Measurements from ENCODE around the gene CD37. TPM values are rescaled to one million over a fixed set of nuclear protein-coding genes. Genes with fewer than 3 reads are reported as not detected.
"Not testable (repeated sequence)": the region's sequence is repeated elsewhere in the genome, so short reads cannot be mapped to it uniquely, and the experiment has no call there.

Gene CD37, protein sequence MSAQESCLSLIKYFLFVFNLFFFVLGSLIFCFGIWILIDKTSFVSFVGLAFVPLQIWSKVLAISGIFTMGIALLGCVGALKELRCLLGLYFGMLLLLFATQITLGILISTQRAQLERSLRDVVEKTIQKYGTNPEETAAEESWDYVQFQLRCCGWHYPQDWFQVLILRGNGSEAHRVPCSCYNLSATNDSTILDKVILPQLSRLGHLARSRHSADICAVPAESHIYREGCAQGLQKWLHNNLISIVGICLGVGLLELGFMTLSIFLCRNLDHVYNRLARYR
- not detected in 2 replicates for total RNA-seq (ENCODE audit: low replicate concordance)
- long read RNA-seq: 0 reads

DNA sequence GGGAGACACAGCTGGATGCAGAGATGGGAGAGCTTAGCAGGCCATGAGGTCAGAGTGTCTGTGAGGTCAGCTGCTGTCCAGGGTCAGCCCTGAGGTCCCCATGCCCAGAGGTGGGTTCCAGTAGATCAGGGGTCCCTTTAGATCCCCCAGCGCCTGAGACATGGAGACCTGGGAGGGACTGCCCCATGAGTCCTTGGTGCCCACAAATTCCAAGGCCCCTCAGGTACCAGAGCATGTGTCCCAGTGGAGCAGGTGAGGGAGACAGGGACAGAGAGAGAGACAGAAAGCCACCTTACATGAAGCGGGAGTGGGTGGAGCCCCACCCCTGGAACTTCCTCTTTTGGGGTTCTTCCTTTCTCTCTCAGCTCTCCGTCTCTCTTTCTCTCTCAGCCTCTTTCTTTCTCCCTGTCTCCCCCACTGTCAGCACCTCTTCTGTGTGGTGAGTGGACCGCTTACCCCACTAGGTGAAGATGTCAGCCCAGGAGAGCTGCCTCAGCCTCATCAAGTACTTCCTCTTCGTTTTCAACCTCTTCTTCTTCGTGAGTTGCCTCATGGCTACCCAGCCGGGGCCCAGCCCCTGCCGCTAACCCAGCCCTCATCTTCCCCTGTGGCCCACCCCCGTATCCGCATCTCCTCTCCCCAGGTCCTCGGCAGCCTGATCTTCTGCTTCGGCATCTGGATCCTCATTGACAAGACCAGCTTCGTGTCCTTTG lies at the start of gene CD37:
Gene CD37 (plus strand): TSS at position 336 of the 713 bp plus-strand sequence. CDS start 135 bp downstream, at position 471.
- TF ChIP-seq, protein P1, sequence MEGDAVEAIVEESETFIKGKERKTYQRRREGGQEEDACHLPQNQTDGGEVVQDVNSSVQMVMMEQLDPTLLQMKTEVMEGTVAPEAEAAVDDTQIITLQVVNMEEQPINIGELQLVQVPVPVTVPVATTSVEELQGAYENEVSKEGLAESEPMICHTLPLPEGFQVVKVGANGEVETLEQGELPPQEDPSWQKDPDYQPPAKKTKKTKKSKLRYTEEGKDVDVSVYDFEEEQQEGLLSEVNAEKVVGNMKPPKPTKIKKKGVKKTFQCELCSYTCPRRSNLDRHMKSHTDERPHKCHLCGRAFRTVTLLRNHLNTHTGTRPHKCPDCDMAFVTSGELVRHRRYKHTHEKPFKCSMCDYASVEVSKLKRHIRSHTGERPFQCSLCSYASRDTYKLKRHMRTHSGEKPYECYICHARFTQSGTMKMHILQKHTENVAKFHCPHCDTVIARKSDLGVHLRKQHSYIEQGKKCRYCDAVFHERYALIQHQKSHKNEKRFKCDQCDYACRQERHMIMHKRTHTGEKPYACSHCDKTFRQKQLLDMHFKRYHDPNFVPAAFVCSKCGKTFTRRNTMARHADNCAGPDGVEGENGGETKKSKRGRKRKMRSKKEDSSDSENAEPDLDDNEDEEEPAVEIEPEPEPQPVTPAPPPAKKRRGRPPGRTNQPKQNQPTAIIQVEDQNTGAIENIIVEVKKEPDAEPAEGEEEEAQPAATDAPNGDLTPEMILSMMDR (conservative IDR thresholded peaks at IDR 0.05): no peak
- Mint-ChIP-seq H3K4me1 (ENCODE audit: unreplicated experiment) (peaks cover 16% of the 10 kb centered on the region), H3K4me3 (no peak within 1 kb of the TSS), H3K9me3 (no peaks in the 10 kb centered on the region), H3K27ac (no peak within 1 kb of the TSS), H3K27me3 (peaks cover 10% of the 10 kb centered on the region), H3K36me3 (peaks cover 8% of the 10 kb centered on the region)
- DNase-seq (ENCODE audit: extremely low spot score, unreplicated experiment): no peak

DNA sequence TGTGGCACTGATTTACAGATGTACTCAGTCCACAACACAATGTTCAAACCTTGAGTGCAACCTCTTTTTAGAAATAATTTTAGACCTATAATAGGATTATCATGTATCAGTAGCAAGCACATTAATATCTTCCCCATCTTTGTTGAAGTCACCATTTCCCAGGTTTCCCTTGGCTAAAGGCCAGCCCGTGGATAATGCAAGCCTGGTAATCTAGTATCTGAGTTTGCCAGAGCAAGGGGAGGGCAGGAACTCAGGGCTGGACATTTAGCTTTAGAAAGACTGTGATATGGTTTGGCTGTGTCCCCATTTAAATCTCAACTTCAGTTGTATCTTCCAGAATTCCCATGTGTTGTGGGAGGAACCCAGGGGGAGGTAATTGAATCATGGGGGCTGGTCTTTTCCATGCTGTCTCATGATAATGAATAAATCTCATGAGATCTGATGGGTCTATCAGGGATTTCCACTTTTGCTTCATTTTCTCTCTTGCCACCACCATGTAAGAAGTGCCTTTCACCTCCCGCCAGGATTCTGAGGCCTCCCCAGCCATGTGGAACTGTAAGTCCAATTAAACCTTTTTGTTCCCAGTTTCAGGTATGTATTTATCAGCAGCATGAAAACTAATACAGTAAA lies 48.0 kb upstream of the CD37 start:
- Mint-ChIP-seq H3K4me1 (ENCODE audit: unreplicated experiment) (no peaks in the 10 kb centered on the region), H3K36me3 (no peaks in the 10 kb centered on the region), H3K4me3 (no peak overlapping the region), H3K27me3 (peaks cover 9% of the 10 kb centered on the region), H3K9me3 (peaks cover 9% of the 10 kb centered on the region), H3K27ac (no peak overlapping the region)
- DNase-seq (ENCODE audit: extremely low spot score, unreplicated experiment): no peak
- TF ChIP-seq, protein P1 (conservative IDR thresholded peaks at IDR 0.05): no peak

DNA sequence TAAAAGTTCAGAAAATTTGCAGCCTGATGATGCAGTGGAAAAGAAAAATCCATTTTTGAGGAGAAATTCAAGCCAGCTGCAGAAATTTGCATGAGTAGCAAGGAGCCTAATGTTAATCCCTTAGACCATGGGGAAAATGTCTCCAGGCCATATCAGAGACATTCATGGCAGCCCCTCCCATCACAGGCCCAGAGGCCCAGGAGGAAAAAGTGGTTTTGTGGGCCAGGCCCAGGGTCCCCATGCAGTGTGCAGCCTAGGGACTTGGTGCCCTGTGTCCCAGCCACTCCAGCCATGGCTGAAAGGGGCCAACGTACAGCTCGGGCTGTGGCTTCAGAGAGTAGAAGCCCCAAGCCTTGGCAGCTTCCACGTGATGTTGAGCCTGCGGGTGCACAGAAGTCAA lies 47.0 kb upstream of the CD37 start:
- DNase-seq (ENCODE audit: extremely low spot score, unreplicated experiment); H3K27ac Mint-ChIP-seq; H3K36me3 Mint-ChIP-seq; H3K4me3 Mint-ChIP-seq; H3K9me3 Mint-ChIP-seq; H3K4me1 Mint-ChIP-seq (ENCODE audit: unreplicated experiment); H3K27me3 Mint-ChIP-seq: not testable (repeated sequence)

DNA sequence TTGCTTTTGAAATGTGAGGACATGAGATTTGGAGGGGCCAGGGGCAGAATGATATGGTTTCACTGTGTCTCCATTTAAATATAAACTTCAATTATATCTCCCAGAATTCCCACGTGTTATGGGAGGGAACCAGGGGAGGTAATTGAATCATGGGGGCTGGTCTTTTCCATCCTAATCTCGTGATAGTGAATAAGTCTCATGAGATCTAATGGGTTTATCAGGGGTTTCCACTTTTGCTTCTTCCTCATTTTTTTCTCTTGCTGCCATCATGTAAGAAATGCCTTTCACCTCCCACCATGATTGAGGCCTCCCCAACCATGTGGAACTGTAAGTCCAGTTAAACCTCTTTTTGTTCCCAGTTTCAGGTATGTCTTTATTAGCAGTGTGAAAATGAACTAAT lies 45.9 kb upstream of the CD37 start:
- not testable (repeated sequence) for H3K27me3 Mint-ChIP-seq; H3K27ac Mint-ChIP-seq; H3K36me3 Mint-ChIP-seq; H3K9me3 Mint-ChIP-seq; H3K4me3 Mint-ChIP-seq; DNase-seq (ENCODE audit: extremely low spot score, unreplicated experiment); H3K4me1 Mint-ChIP-seq (ENCODE audit: unreplicated experiment)

DNA sequence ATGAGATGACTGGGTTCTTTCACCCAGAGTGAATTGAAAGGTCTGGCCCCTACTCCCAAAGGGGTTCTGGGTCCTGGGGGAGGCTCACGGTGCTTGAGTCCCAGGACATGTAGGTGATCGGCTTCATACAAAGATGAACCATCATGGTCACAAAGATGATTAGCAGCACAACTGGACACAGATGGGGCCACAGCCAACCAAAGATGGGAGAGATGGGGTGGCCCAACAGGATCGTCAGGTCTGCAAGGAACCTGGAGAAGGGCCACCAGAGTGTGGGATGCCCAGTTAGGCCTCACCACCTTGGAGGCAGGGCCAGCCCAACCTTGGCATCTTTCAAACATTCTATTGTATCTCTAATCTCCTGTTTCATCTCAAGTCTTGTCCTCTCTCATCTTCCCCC lies 44.7 kb upstream of the CD37 start:
- no peaks in the 10 kb centered on the region for H3K36me3 Mint-ChIP-seq

DNA sequence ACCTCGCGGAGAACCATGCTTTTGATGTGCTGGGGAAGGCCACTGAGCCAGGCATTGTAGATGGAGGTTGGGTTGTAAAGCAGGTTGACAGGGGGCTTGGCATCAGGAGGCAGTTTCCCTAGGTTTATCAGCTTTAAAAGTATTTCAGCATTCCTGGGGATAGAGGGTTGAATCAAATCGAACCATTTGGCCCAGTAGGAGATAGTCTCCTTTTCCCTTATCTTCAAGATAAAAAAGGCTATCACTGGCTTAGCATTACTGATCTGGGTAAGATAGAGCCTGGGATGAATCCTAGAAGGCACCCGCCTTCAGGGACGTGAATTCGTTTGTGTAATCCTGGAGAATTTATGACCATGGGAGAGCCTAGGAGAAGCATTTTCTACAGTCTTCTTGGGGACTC lies 40.8 kb upstream of the CD37 start:
- DNase-seq (ENCODE audit: extremely low spot score, unreplicated experiment): no peak
- H3K9me3 Mint-ChIP-seq: no peaks in the 10 kb centered on the region
- H3K36me3 Mint-ChIP-seq: no peaks in the 10 kb centered on the region
- H3K27ac Mint-ChIP-seq: no peak overlapping the region
- H3K4me1 Mint-ChIP-seq (ENCODE audit: unreplicated experiment): no peaks in the 10 kb centered on the region
- TF ChIP-seq, protein P1 (conservative IDR thresholded peaks at IDR 0.05): no peak
- no peaks in the 10 kb centered on the region for H3K27me3 Mint-ChIP-seq
- H3K4me3 Mint-ChIP-seq: no peak overlapping the region

More for the DNA sequence above, 44.7 kb upstream of the CD37 start:
- Mint-ChIP-seq H3K4me1 (ENCODE audit: unreplicated experiment) (no peaks in the 10 kb centered on the region), H3K9me3 (peaks cover 9% of the 10 kb centered on the region), H3K27ac (no peak overlapping the region), H3K27me3 (peaks cover 2% of the 10 kb centered on the region), H3K4me3 (no peak overlapping the region)
- no peak for DNase-seq (ENCODE audit: extremely low spot score, unreplicated experiment)
- TF ChIP-seq, protein P1 (conservative IDR thresholded peaks at IDR 0.05): no peak

Data from type B pancreatic cell (in vitro differentiated cells).